GM13977 (cell line): ENCODE data around the gene C20orf204.

Source experiments
- DNase-seq: peaks from one replicate; pipeline ENCODE4 v3.0.0; 2012; ENCODE audit warnings: low spot score
- in situ Hi-C: fragments of 300-500 bp; cut with MboI; formaldehyde crosslinking; loops from one replicate; pipeline ENCODE4 v1.12.0; 2022; ENCODE audit warnings: low sequenced_read_pairs, low pct_unique_long_range_greater_than_20kb, mixed read lengths, inconsistent platforms; ENCODE audit not compliant: unreplicated experiment
- TF ChIP-seq, protein P1 (sequence below): IDR thresholded peaks from 2 replicates; pipeline ENCODE4 v1.5.1; 2012; ENCODE audit warnings: mild to moderate bottlenecking, control low read depth; ENCODE audit not compliant: insufficient read depth; ENCODE audit errors: extremely low read depth, missing control alignments

Gene C20orf204

DNA sequence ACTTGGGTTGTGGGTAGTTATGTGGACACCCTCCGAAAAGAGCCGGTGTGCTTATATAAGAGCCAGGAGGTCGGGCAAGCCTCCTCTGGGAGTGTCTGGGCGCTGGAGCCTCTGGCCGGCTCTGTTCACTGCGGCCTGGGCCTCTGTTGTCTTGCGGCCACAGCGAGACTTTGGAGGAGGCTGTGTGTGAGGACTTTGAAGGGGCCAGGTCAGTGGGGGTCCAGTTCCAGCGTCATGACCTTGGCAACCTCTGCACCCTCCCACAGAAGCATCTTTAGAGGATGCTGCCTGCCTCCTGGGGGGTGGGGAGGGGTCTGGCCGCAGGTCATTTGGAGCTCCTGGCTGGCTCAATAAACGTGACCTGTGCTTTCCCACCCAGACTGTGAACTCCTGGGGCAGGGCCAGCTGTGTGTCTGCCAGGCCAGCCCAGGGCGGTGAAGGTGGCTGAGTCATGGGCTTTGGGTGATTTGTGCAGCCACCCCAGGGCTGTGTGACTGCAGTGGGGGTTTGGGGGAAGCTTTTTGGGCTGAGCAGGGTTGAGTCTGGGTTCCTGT is 28.2 kb downstream of the C20orf204 start:
- in situ Hi-C loops = no loop called here
- no peak for DNase-seq
- TF ChIP-seq, protein P1, sequence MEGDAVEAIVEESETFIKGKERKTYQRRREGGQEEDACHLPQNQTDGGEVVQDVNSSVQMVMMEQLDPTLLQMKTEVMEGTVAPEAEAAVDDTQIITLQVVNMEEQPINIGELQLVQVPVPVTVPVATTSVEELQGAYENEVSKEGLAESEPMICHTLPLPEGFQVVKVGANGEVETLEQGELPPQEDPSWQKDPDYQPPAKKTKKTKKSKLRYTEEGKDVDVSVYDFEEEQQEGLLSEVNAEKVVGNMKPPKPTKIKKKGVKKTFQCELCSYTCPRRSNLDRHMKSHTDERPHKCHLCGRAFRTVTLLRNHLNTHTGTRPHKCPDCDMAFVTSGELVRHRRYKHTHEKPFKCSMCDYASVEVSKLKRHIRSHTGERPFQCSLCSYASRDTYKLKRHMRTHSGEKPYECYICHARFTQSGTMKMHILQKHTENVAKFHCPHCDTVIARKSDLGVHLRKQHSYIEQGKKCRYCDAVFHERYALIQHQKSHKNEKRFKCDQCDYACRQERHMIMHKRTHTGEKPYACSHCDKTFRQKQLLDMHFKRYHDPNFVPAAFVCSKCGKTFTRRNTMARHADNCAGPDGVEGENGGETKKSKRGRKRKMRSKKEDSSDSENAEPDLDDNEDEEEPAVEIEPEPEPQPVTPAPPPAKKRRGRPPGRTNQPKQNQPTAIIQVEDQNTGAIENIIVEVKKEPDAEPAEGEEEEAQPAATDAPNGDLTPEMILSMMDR = no peak

GRCh38 chr20:64065062-64065973 is 29.3 kb downstream of the C20orf204 start:
- in situ Hi-C loops = no loop called here
- DNase-seq = no peak
- TF ChIP-seq, protein P1 = no peak

- peak; percentile 83 for DNase-seq
- in situ Hi-C loops = no loop called here
- TF ChIP-seq, protein P1 = no peak
Measured at GRCh38 chr20:64065974-64066343, 30.0 kb downstream of the C20orf204 start.

DNA sequence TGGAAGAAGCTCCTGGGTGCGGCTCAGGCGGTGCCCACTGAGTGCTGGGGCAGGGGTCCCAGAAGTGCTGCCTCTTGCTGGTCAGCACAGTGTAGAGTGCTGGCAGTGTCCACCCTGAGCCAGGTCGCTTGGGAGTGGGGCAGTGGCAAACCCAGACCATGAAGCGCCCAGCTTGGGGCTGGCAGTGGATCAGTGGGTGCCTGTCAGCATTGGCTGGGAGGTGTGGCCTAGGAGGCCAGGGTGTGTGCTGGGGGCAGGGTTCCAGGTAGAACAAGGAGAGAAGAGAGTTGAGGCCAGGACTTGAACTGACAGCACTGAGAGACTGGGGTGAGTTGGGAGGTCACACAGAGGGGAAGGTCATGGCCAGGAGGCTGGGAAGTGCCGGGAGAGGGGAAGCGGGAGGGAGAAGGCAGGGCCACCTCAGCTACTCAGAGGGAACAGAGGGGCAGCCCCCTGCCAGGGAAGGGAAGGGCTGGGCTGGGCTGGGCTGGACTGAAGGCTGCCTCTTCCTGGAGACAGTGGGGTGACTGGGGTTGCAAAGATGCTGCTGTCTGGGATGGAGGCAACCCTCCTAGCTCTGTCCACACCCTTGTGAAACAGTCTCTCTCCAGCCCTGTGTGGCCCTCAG is 31.1 kb downstream of the C20orf204 start:
- in situ Hi-C loops = no loop called here
- no peak for DNase-seq
- TF ChIP-seq, protein P1 = no peak

GRCh38 chr20:64067733-64068307 is 31.8 kb downstream of the C20orf204 start:
- TF ChIP-seq, protein P1 = no peak
- in situ Hi-C loops = no loop called here
- no peak for DNase-seq

GRCh38 chr20:64068386-64069208 is 32.6 kb downstream of the C20orf204 start:
- DNase-seq = no peak
- in situ Hi-C loops = no loop called here
- TF ChIP-seq, protein P1 = no peak
